OCI-LY3 (cell line): ENCODE results near the gene KIF22.

ENCODE experiments used
- H2AFZ ChIP-seq: fragments of 200-600, 300-600 bp; shearing (Covaris generic); 2 replicates; pipeline ENCODE4 v1.6.0; 2014; ENCODE audit warnings: antibody characterized with exemption, low read depth, low read length
- H3K27ac ChIP-seq: fragments of 200-600, 300-600 bp; sonication (generic); 2 replicates; pipeline ENCODE4 v1.5.1; 2014; ENCODE audit warnings: mild to moderate bottlenecking, low read length, moderate library complexity, mixed read lengths
- H3K27me3 ChIP-seq: fragments of 200-600, 300-600 bp; sonication (generic); 2 replicates; pipeline ENCODE4 v1.6.1; 2014; ENCODE audit warnings: low read depth, low read length, mixed read lengths
- H3K36me3 ChIP-seq: fragments of 200-600, 300-600 bp; sonication (generic); replicated peaks from 2 replicates; pipeline ENCODE3; 2014; ENCODE audit warnings: low read depth, low read length, mixed read lengths
- H3K4me1 ChIP-seq: fragments of 300-600, 200-600 bp; sonication (generic); 2 replicates; pipeline ENCODE4 v1.6.1; 2014; ENCODE audit warnings: low read length, mixed read lengths
- H3K4me2 ChIP-seq: fragments of 200-600, 300-600 bp; sonication (generic); 2 replicates; pipeline ENCODE4 v1.6.1; 2014; ENCODE audit warnings: low read length, mixed read lengths
- H3K4me3 ChIP-seq: fragments of 300-600, 200-600 bp; sonication (generic); 2 replicates; pipeline ENCODE4 v1.5.1; 2014; ENCODE audit warnings: antibody characterized with exemption, mild to moderate bottlenecking, low read length, moderate library complexity
- H3K79me2 ChIP-seq: fragments of 300-600, 200-600 bp; shearing (Covaris generic); 2 replicates; pipeline ENCODE4 v1.6.1; 2014; ENCODE audit warnings: mild to moderate bottlenecking, low read length, mixed read lengths
- H3K9ac ChIP-seq: fragments of 300-600, 200-600 bp; shearing (Covaris generic); 2 replicates; pipeline ENCODE4 v1.6.0; 2014; ENCODE audit warnings: mild to moderate bottlenecking, low read length, moderate library complexity
- H3K9me3 ChIP-seq: fragments of 200-600, 300-600 bp; shearing (Covaris generic); 2 replicates; pipeline ENCODE4 v1.6.1; 2014; ENCODE audit warnings: low read length, mixed read lengths; ENCODE audit not compliant: insufficient read depth
- H4K20me1 ChIP-seq: fragments of 200-600, 300-600 bp; sonication (generic); 2 replicates; pipeline ENCODE4 v1.6.1; 2016; ENCODE audit warnings: low read length, mixed read lengths; ENCODE audit not compliant: insufficient read depth
- CTCF ChIP-seq: fragments of 200-600, 300-600 bp; sonication (generic); IDR thresholded peaks from 2 replicates; pipeline ENCODE4 v1.5.1; 2014; ENCODE audit warnings: antibody characterized with exemption, low read length, low read depth
- EZH2phosphoT487 ChIP-seq: fragments of 200-600 bp; shearing (Covaris generic); IDR thresholded peaks from 2 replicates; pipeline ENCODE4 v1.6.1; 2018; ENCODE audit warnings: antibody characterized with exemption, mixed run types, low read depth

The KIF22 gene

GRCh38 chr16:29852654-29853053 is 62.1 kb downstream of the KIF22 start:
- Histone ChIP-seq H3K27me3 (no peaks in the 10 kb centered on the region), H4K20me1 (no peaks in the 10 kb centered on the region), H2AFZ (no peak overlapping the region), H3K27ac (no peak overlapping the region), H3K9ac (no peak overlapping the region), H3K9me3 (no peaks in the 10 kb centered on the region), H3K4me1 (no peaks in the 10 kb centered on the region), H3K4me3 (no peak overlapping the region), H3K79me2 (no peaks in the 10 kb centered on the region), H3K36me3 (no peaks in the 10 kb centered on the region), H3K4me2 (no peak overlapping the region)
- TF ChIP-seq EZH2phosphoT487 (no peak), CTCF (no peak)

GRCh38 chr16:29854520-29855100 is 64.1 kb downstream of the KIF22 start:
- Histone ChIP-seq H2AFZ (no peak overlapping the region), H3K9me3 (no peaks in the 10 kb centered on the region), H3K4me1 (no peaks in the 10 kb centered on the region), H3K36me3 (peaks cover 3% of the 10 kb centered on the region), H3K4me3 (no peak overlapping the region), H3K27me3 (no peaks in the 10 kb centered on the region), H3K79me2 (no peaks in the 10 kb centered on the region), H3K27ac (no peak overlapping the region), H3K9ac (no peak overlapping the region), H4K20me1 (no peaks in the 10 kb centered on the region), H3K4me2 (no peak overlapping the region)
- TF ChIP-seq CTCF (no peak), EZH2phosphoT487 (no peak)
